ENCODE results near the gene PIGH.
"Not testable (repeated sequence)": the region's sequence is repeated elsewhere in the genome, so short reads cannot be mapped to it uniquely, and the experiment has no call there.

The PIGH gene

DNA sequence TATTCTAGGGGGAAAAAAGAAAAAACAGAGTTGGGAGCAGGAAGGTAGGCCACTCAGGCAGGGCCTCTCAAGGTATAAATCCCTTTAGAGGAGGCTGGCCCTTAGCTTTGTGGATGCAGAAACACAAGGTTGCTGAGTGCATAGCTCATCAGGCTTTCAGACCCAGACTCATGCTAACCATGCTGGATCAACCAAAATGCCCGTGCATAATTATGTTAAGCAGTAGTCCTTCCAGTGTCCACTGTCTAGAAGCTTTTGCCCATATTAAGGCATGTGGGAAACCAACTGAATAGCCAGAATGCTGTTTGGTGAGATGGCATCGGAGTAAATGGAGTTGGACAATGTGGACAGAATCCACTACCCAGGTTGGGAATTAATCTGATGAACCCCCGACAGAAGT lies 38.6 kb upstream of the PIGH start:
- no peak overlapping the region for H3K27ac ChIP-seq
- TF ChIP-seq, protein P1, sequence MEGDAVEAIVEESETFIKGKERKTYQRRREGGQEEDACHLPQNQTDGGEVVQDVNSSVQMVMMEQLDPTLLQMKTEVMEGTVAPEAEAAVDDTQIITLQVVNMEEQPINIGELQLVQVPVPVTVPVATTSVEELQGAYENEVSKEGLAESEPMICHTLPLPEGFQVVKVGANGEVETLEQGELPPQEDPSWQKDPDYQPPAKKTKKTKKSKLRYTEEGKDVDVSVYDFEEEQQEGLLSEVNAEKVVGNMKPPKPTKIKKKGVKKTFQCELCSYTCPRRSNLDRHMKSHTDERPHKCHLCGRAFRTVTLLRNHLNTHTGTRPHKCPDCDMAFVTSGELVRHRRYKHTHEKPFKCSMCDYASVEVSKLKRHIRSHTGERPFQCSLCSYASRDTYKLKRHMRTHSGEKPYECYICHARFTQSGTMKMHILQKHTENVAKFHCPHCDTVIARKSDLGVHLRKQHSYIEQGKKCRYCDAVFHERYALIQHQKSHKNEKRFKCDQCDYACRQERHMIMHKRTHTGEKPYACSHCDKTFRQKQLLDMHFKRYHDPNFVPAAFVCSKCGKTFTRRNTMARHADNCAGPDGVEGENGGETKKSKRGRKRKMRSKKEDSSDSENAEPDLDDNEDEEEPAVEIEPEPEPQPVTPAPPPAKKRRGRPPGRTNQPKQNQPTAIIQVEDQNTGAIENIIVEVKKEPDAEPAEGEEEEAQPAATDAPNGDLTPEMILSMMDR (conservative IDR thresholded peaks at IDR 0.05), result no peak

- TF ChIP-seq, protein P1 (conservative IDR thresholded peaks at IDR 0.05), result no peak
- H3K27ac ChIP-seq, result no peak overlapping the region
Observed at GRCh38 chr14:67636361-67636919, 36.4 kb upstream of the PIGH start.

- TF ChIP-seq, protein P1 (conservative IDR thresholded peaks at IDR 0.05), result no peak
- no peak overlapping the region for H3K27ac ChIP-seq
Observed at GRCh38 chr14:67633451-67634147, 33.5 kb upstream of the PIGH start.

GRCh38 chr14:67630938-67631337 lies 30.9 kb upstream of the PIGH start:
- H3K27ac ChIP-seq, result no peak overlapping the region
- TF ChIP-seq, protein P1 (conservative IDR thresholded peaks at IDR 0.05), result no peak

DNA sequence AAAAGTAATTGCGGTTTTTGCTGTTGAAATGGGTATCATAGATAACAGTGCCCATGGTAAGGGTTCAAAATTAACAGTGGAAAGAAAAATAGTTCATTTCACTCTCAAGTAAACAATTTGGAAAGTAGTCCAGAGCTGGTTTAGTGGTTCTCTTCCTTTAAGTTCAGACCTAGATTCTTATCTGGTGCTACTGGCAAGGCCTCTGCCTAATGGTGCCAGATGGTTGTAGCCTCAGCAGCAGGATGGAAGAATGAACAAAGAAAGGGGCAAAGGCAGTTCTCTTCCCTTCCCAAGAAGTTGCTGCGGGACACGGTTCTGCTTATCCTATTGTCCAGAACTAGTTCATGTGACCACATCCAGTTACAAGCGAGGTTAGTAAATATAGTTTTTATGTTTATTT lies 30.1 kb upstream of the PIGH start:
- no peak overlapping the region; the same call in 1 of the 2 replicates for H3K27ac ChIP-seq
- TF ChIP-seq, protein P1 (conservative IDR thresholded peaks at IDR 0.05), result no peak

GRCh38 chr14:67627519-67627918 lies 27.5 kb upstream of the PIGH start:
- no peak overlapping the region for H3K27ac ChIP-seq
- TF ChIP-seq, protein P1 (conservative IDR thresholded peaks at IDR 0.05), result no peak

- not testable (repeated sequence) for H3K27ac ChIP-seq
Observed at GRCh38 chr14:67626131-67626530, 26.1 kb upstream of the PIGH start.

DNA sequence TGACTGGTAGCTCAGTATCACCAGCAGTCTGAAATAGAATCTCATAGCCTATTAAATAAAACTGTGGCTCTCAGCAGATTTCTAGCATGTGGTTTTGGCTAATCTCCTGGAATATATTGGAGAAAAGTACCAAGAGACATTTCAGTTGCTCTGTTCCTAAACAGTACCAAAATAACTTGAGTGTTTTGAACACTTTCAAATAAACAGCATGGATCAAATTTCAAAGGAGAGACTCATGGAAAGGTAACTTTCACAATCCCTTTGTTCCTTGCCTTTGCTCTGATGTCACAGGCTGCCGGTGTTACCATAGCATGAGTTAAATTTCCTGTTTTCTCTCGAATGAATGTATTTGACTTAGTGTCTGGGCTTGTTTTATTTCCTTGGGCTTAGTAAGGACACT lies 23.0 kb upstream of the PIGH start:
- TF ChIP-seq, protein P1 (conservative IDR thresholded peaks at IDR 0.05), result no peak
- H3K27ac ChIP-seq, result peak overlapping the region; percentile 34; the same call in 1 of the 2 replicates

All from VCaP (cell line).